ENCODE data around the gene ATP13A5.

ATP13A5 gene, protein sequence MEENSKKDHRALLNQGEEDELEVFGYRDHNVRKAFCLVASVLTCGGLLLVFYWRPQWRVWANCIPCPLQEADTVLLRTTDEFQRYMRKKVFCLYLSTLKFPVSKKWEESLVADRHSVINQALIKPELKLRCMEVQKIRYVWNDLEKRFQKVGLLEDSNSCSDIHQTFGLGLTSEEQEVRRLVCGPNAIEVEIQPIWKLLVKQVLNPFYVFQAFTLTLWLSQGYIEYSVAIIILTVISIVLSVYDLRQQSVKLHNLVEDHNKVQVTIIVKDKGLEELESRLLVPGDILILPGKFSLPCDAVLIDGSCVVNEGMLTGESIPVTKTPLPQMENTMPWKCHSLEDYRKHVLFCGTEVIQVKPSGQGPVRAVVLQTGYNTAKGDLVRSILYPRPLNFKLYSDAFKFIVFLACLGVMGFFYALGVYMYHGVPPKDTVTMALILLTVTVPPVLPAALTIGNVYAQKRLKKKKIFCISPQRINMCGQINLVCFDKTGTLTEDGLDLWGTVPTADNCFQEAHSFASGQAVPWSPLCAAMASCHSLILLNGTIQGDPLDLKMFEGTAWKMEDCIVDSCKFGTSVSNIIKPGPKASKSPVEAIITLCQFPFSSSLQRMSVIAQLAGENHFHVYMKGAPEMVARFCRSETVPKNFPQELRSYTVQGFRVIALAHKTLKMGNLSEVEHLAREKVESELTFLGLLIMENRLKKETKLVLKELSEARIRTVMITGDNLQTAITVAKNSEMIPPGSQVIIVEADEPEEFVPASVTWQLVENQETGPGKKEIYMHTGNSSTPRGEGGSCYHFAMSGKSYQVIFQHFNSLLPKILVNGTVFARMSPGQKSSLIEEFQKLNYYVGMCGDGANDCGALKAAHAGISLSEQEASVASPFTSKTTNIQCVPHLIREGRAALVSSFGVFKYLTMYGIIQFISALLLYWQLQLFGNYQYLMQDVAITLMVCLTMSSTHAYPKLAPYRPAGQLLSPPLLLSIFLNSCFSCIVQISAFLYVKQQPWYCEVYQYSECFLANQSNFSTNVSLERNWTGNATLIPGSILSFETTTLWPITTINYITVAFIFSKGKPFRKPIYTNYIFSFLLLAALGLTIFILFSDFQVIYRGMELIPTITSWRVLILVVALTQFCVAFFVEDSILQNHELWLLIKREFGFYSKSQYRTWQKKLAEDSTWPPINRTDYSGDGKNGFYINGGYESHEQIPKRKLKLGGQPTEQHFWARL

GRCh38 chr3:193378706-193379105 lies at the start of gene ATP13A5:
Gene ATP13A5 (minus strand): TSS chr3:193378753. CDS start chr3:193378725, 28 bp downstream.
- Histone ChIP-seq H3K4me3 (ENCODE audit: low read depth, low read length) (no peak within 1 kb of the TSS), H3K4me1 (ENCODE audit: control insufficient read depth, insufficient read depth, low read length) (no peaks in the 10 kb centered on the region), H3K9me3 (ENCODE audit: control insufficient read depth, insufficient read depth, low read depth, low read length) (no peaks in the 10 kb centered on the region), H3K36me3 (ENCODE audit: control insufficient read depth in 2 of 2, insufficient read depth in 1 of 2, low read length in 2 of 2) (no peaks in the 10 kb centered on the region), H3K27ac (ENCODE audit: extremely low read depth, low read depth, low read length) (no peak within 1 kb of the TSS)
- no peak for TF ChIP-seq ZSCAN16 (tag by site-specific recombination; IDR thresholded peaks at IDR 0.05)
- TF ChIP-seq ZNF169 (tag by site-specific recombination; IDR thresholded peaks at IDR 0.05): no peak
- TF ChIP-seq ZNF132 (tag by site-specific recombination; IDR thresholded peaks at IDR 0.05; ENCODE audit: borderline replicate concordance): no peak
- TF ChIP-seq CTCF (tag by site-specific recombination; IDR thresholded peaks at IDR 0.05): no peak
- no peak for TF ChIP-seq ZNF324 (tag by site-specific recombination; IDR thresholded peaks at IDR 0.05)
- TF ChIP-seq ZNF24 (tag by site-specific recombination; IDR thresholded peaks at IDR 0.05): no peak
- no peak for TF ChIP-seq MZF1 (tag by site-specific recombination; IDR thresholded peaks at IDR 0.05; ENCODE audit: borderline replicate concordance)
- TF ChIP-seq EGR2 (tag by site-specific recombination; IDR thresholded peaks at IDR 0.05; ENCODE audit: low read depth): no peak
- no peak for TF ChIP-seq ZNF530 (tag by site-specific recombination; IDR thresholded peaks at IDR 0.05; ENCODE audit: low read depth)
- no peak for TF ChIP-seq ZNF157 (tag by site-specific recombination; IDR thresholded peaks at IDR 0.05)
- TF ChIP-seq ZNF580 (tag by site-specific recombination; IDR thresholded peaks at IDR 0.05): no peak
- no peak for TF ChIP-seq ZNF366 (tag by site-specific recombination; conservative IDR thresholded peaks at IDR 0.05)
- CTCF ChIA-PET: no interaction called here
- POLR2A ChIA-PET: no interaction called here

DNA sequence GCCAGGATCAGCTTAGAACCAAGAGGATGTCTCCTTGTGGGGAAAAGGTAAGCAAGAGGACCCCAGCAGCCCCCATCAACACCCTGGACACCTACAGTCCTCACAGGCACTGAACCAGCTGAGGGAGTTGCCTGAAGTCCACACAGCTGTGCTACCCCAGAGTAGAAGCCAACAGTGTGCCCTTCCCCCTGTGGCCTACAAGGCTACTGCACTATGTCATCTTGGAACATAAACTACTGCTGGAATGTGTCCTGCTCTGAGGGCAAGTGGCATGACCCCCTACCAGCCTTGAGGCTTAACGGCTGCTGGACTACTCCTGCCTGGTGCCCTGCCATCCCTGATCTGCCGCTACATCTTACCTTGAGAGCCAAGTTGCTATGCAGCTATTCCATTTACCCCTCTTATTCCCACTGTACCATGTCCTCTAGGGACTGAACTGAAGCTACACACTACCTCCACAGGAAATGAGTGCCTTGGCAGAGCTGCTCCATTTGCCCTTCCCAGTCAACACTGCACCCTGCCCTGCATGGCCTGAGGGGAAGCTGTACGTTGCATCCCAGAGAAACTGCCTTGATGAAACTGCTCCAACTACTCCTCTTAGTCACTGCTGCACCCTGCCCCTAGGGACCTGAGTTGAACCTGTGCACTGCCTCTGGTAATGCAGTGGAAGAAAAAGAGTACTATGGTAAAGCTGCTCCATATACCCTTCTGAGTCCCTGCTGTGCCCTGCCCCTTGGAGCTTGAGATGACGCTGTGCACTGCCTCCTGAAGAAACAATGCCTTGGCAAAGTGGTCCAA lies 40.2 kb upstream of the ATP13A5 start:
- Histone ChIP-seq H3K36me3 (ENCODE audit: control insufficient read depth in 2 of 2, insufficient read depth in 1 of 2, low read length in 2 of 2) (no peaks in the 10 kb centered on the region), H3K4me1 (ENCODE audit: control insufficient read depth, insufficient read depth, low read length) (no peaks in the 10 kb centered on the region), H3K27ac (ENCODE audit: extremely low read depth, low read depth, low read length) (no peak overlapping the region), H3K4me3 (ENCODE audit: low read depth, low read length) (no peak overlapping the region), H3K9me3 (ENCODE audit: control insufficient read depth, insufficient read depth, low read depth, low read length) (no peaks in the 10 kb centered on the region)
- ChIA-PET CTCF (interaction anchor here (0.9 kb wide), 1 partner anchor 97 kb away, joined by 4 read pairs; no protein-coding TSS in a partner anchor), POLR2A (no interaction called here)
- TF ChIP-seq ZNF704 (tag by site-specific recombination; IDR thresholded peaks at IDR 0.05) (no peak), ZEB2 (tag by site-specific recombination; IDR thresholded peaks at IDR 0.05) (no peak), ZNF324 (tag by site-specific recombination; IDR thresholded peaks at IDR 0.05) (no peak), REPIN1 (tag by site-specific recombination; IDR thresholded peaks at IDR 0.05; ENCODE audit: low read depth) (no peak), ZNF175 (tag by site-specific recombination; IDR thresholded peaks at IDR 0.05) (no peak)

Data from HEK293 (cell line).